ENCODE data around the gene HYAL2. TPM values are rescaled to one million over a fixed set of nuclear protein-coding genes. Genes with fewer than 3 reads are reported as not detected.
A peak's percentile ranks its signal among the peaks of the same experiment; 100 is the strongest.

Gene HYAL2
- total and polyA plus RNA-seq, 2 donors from 2014 or later, result 93.2 to 142 TPM

DNA sequence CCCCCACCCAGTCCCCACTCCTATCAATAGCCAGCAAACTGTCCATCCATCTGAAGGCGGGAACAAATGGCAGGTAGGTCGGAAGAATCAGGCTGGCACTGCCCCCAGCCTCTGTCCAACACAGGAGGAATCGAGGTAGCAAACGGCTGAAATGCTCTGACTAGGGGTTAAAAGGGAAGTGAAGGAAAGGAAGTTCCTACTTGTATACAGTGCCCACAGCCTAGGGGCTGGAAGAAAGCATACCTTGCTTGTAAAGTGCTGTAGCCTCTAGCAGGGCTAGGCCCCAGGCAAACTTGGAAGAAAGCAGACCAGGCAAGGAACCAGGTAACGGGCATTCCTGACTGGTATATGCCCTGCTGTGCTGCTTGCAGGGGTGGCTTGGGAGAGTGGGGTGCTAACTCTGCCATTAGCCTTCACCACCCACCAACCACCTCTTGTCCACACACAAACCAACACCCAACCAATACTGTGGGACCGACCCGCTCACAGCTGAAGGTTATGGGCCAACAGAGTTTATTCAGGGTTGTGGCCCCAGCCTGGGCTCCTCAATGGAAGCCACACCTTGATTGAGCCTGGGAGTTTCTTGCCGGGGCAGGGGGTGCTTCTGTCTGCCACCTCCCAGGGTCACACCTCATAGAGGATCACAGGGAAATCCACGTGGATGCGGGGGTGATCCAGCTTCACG is 3.1 kb upstream of the HYAL2 start:
- Histone ChIP-seq H3K4me3 (ENCODE audit: low read length in 3 of 3) (no peak overlapping the region), H3K27me3 (ENCODE audit: control insufficient read depth, insufficient read depth, low read length) (no peaks in the 10 kb centered on the region), H3K9ac (ENCODE audit: low read length in 3 of 3) (no peak overlapping the region), H3K36me3 (ENCODE audit: control insufficient read depth in 2 of 3, insufficient read depth in 3 of 3, low read length in 3 of 3) (peaks cover 3 to 25% (median 10%) of the 10 kb centered on the region in 3 donors), H3K9me3 (ENCODE audit: control insufficient read depth in 2 of 3, insufficient read depth in 1 of 3, low read length in 3 of 3) (no peaks in the 10 kb centered on the region), H3K27ac (ENCODE audit: low read depth in 2 of 2, low read length in 2 of 2) (no peak overlapping the region), H3K4me1 (ENCODE audit: control insufficient read depth in 2 of 3, insufficient read depth in 2 of 3, low read depth in 1 of 3, low read length in 3 of 3) (peaks cover 0 to 30% (median 14%) of the 10 kb centered on the region in 3 donors)
- no peak for FAIRE-seq
- intact Hi-C loops (cut with DNase I), result no loop called here
- DNase-seq, result no peak
- TF ChIP-seq CTCF (IDR thresholded peaks at IDR 0.05; ENCODE audit: borderline replicate concordance, extremely low read depth, insufficient read depth), result no peak

GRCh38 chr3:50325113-50325480 is 2.6 kb upstream of the HYAL2 start:
- Histone ChIP-seq H3K4me3 (ENCODE audit: low read length in 3 of 3) (no peak overlapping the region), H3K9me3 (ENCODE audit: control insufficient read depth in 2 of 3, insufficient read depth in 1 of 3, low read length in 3 of 3) (no peaks in the 10 kb centered on the region), H3K9ac (ENCODE audit: low read length in 3 of 3) (no peak overlapping the region), H3K36me3 (ENCODE audit: control insufficient read depth in 2 of 3, insufficient read depth in 3 of 3, low read length in 3 of 3) (peaks cover 3 to 20% (median 6%) of the 10 kb centered on the region in 3 donors), H3K4me1 (ENCODE audit: control insufficient read depth in 2 of 3, insufficient read depth in 2 of 3, low read depth in 1 of 3, low read length in 3 of 3) (peaks cover under 1 to 35% (median 19%) of the 10 kb centered on the region in 3 donors), H3K27me3 (ENCODE audit: control insufficient read depth, insufficient read depth, low read length) (no peaks in the 10 kb centered on the region), H3K27ac (ENCODE audit: low read depth in 2 of 2, low read length in 2 of 2) (no peak overlapping the region)
- no peak for DNase-seq
- TF ChIP-seq CTCF (IDR thresholded peaks at IDR 0.05; ENCODE audit: borderline replicate concordance, extremely low read depth, insufficient read depth), result no peak
- FAIRE-seq, result no peak
- intact Hi-C loops (cut with DNase I), result no loop called here

GRCh38 chr3:50324351-50325112 is 2.0 kb upstream of the HYAL2 start:
- Histone ChIP-seq H3K27ac (ENCODE audit: low read depth in 2 of 2, low read length in 2 of 2) (peak overlapping the region; percentile 70 to 73), H3K36me3 (ENCODE audit: control insufficient read depth in 2 of 3, insufficient read depth in 3 of 3, low read length in 3 of 3) (peaks cover 0 to 14% (median 8%) of the 10 kb centered on the region in 3 donors), H3K9me3 (ENCODE audit: control insufficient read depth in 2 of 3, insufficient read depth in 1 of 3, low read length in 3 of 3) (no peaks in the 10 kb centered on the region), H3K4me3 (ENCODE audit: low read length in 3 of 3) (peak overlapping the region in 1 of 3 donors; percentile 25), H3K27me3 (ENCODE audit: control insufficient read depth, insufficient read depth, low read length) (no peaks in the 10 kb centered on the region), H3K9ac (ENCODE audit: low read length in 3 of 3) (peak overlapping the region in 1 of 3 donors; percentile 38), H3K4me1 (ENCODE audit: control insufficient read depth in 2 of 3, insufficient read depth in 2 of 3, low read depth in 1 of 3, low read length in 3 of 3) (peaks cover 3 to 40% (median 25%) of the 10 kb centered on the region in 3 donors)
- FAIRE-seq (no peak), DNase-seq (peak in 4 of 5 donors; percentile 62 to 86 (median 76))
- peak; percentile 87 for TF ChIP-seq CTCF (IDR thresholded peaks at IDR 0.05; ENCODE audit: borderline replicate concordance, extremely low read depth, insufficient read depth)
- intact Hi-C loops (cut with DNase I), result no loop called here
